Measurements from ENCODE around the gene TTLL11. TPM values are rescaled to one million over a fixed set of nuclear protein-coding genes. Genes with fewer than 3 reads are reported as not detected.

Gene TTLL11
- total and polyA plus RNA-seq, 2 experiments from 2014 or later, result 5.5 to 7.6 TPM

DNA sequence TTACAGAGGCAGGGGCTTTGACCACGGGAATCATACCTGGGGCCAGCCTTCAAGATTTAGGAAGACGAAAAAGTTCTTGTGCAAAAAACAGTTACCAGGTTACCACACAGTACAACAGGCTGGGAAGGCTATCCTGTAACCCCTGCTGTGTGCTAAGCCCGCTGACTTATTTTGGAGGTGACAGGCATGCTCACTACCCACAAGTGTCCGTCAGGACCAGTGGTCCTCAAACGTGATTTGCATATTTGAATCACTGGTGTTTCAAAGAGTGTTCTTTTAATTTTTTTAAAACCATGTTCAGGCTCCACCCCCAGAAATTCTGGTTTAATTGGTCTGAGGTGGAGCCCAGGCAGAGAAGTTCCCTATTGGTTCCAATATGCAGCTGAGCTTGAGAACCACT, 146.6 kb downstream of the TTLL11 start:
- Histone ChIP-seq H3K4me1 (ENCODE audit: insufficient read depth) (no peaks in the 10 kb centered on the region), H3K79me2 (no peaks in the 10 kb centered on the region), H3K9me2 (replicated peaks; ENCODE audit: insufficient read depth) (no peaks in the 10 kb centered on the region), H3K27ac (no peak overlapping the region), H3K27me3 (no peaks in the 10 kb centered on the region), H3K4me3 (no peak overlapping the region), H3K9me3 (ENCODE audit: low read depth) (no peaks in the 10 kb centered on the region), H3K36me3 (replicated peaks; ENCODE audit: insufficient read depth, low read depth) (no peaks in the 10 kb centered on the region), H4K20me1 (ENCODE audit: insufficient read depth, poor library complexity, severe bottlenecking) (no peaks in the 10 kb centered on the region), H2AFZ (no peak overlapping the region), H3K4me2 (no peak overlapping the region)
- WGBS (ENCODE audit: low lambda C conversion rate, missing lambda C conversion rate), result 77% methylated on average over 5 of the region's 5 CpGs
- TF ChIP-seq EZH2phosphoT487 (IDR thresholded peaks at IDR 0.05; ENCODE audit: low read depth, severe bottlenecking, unreplicated experiment) (no peak), EZH2 (IDR thresholded peaks at IDR 0.05; ENCODE audit: borderline replicate concordance) (no peak)
- TF ChIP-seq, protein P1, sequence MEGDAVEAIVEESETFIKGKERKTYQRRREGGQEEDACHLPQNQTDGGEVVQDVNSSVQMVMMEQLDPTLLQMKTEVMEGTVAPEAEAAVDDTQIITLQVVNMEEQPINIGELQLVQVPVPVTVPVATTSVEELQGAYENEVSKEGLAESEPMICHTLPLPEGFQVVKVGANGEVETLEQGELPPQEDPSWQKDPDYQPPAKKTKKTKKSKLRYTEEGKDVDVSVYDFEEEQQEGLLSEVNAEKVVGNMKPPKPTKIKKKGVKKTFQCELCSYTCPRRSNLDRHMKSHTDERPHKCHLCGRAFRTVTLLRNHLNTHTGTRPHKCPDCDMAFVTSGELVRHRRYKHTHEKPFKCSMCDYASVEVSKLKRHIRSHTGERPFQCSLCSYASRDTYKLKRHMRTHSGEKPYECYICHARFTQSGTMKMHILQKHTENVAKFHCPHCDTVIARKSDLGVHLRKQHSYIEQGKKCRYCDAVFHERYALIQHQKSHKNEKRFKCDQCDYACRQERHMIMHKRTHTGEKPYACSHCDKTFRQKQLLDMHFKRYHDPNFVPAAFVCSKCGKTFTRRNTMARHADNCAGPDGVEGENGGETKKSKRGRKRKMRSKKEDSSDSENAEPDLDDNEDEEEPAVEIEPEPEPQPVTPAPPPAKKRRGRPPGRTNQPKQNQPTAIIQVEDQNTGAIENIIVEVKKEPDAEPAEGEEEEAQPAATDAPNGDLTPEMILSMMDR (IDR thresholded peaks at IDR 0.05; ENCODE audit: poor library complexity), result no peak
- DNase-seq (ENCODE audit: low spot score), result no peak

GRCh38 chr9:121945849-121946248, 147.3 kb downstream of the TTLL11 start:
- H3K27me3 ChIP-seq, result no peaks in the 10 kb centered on the region
- no peak for DNase-seq (ENCODE audit: low spot score)
- no peaks in the 10 kb centered on the region for H3K9me2 ChIP-seq (replicated peaks; ENCODE audit: insufficient read depth)
- H2AFZ ChIP-seq, result no peak overlapping the region
- no peak overlapping the region for H3K4me3 ChIP-seq
- H4K20me1 ChIP-seq (ENCODE audit: insufficient read depth, poor library complexity, severe bottlenecking), result no peaks in the 10 kb centered on the region
- H3K36me3 ChIP-seq (replicated peaks; ENCODE audit: insufficient read depth, low read depth), result no peaks in the 10 kb centered on the region
- H3K4me2 ChIP-seq, result no peak overlapping the region
- no peaks in the 10 kb centered on the region for H3K9me3 ChIP-seq (ENCODE audit: low read depth)
- H3K27ac ChIP-seq, result no peak overlapping the region
- H3K79me2 ChIP-seq, result no peaks in the 10 kb centered on the region
- TF ChIP-seq, protein P1 (IDR thresholded peaks at IDR 0.05; ENCODE audit: poor library complexity), result no peak
- TF ChIP-seq EZH2phosphoT487 (IDR thresholded peaks at IDR 0.05; ENCODE audit: low read depth, severe bottlenecking, unreplicated experiment), result no peak
- no peak for TF ChIP-seq EZH2 (IDR thresholded peaks at IDR 0.05; ENCODE audit: borderline replicate concordance)
- H3K4me1 ChIP-seq (ENCODE audit: insufficient read depth), result no peaks in the 10 kb centered on the region
- 88% methylated on average over 4 of the region's 4 CpGs for WGBS (ENCODE audit: low lambda C conversion rate, missing lambda C conversion rate)

DNA sequence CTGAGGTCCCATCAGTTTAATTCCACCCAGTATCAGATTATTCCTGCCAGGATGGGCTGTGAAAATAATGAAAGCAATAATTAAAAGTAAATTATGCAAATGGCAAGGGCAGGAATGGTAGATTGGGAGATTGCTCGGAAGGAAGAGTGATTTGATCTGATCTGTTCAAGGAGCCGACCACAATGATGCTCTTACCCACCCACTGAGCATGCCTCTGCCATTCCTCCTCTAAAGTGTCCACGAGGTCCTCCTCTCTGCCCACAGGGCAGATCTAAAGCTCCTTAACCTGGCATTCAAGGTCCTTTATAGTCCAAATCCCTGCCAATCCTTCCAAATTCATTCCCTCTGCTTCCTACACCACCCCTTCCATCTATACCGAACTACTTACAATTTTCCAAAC, 147.8 kb downstream of the TTLL11 start:
- H3K9me2 ChIP-seq (replicated peaks; ENCODE audit: insufficient read depth), result no peaks in the 10 kb centered on the region
- no peaks in the 10 kb centered on the region for H3K9me3 ChIP-seq (ENCODE audit: low read depth)
- no peak overlapping the region for H3K4me3 ChIP-seq
- H3K4me2 ChIP-seq, result no peak overlapping the region
- H3K4me1 ChIP-seq (ENCODE audit: insufficient read depth), result no peaks in the 10 kb centered on the region
- no peaks in the 10 kb centered on the region for H3K27me3 ChIP-seq
- no peak for TF ChIP-seq EZH2phosphoT487 (IDR thresholded peaks at IDR 0.05; ENCODE audit: low read depth, severe bottlenecking, unreplicated experiment)
- TF ChIP-seq, protein P1 (IDR thresholded peaks at IDR 0.05; ENCODE audit: poor library complexity), result no peak
- no peak for TF ChIP-seq EZH2 (IDR thresholded peaks at IDR 0.05; ENCODE audit: borderline replicate concordance)
- H3K36me3 ChIP-seq (replicated peaks; ENCODE audit: insufficient read depth, low read depth), result no peaks in the 10 kb centered on the region
- 86% methylated on average over 4 of the region's 4 CpGs for WGBS (ENCODE audit: low lambda C conversion rate, missing lambda C conversion rate)
- H2AFZ ChIP-seq, result no peak overlapping the region
- no peaks in the 10 kb centered on the region for H4K20me1 ChIP-seq (ENCODE audit: insufficient read depth, poor library complexity, severe bottlenecking)
- no peak for DNase-seq (ENCODE audit: low spot score)
- no peaks in the 10 kb centered on the region for H3K79me2 ChIP-seq
- H3K27ac ChIP-seq, result no peak overlapping the region

DNA sequence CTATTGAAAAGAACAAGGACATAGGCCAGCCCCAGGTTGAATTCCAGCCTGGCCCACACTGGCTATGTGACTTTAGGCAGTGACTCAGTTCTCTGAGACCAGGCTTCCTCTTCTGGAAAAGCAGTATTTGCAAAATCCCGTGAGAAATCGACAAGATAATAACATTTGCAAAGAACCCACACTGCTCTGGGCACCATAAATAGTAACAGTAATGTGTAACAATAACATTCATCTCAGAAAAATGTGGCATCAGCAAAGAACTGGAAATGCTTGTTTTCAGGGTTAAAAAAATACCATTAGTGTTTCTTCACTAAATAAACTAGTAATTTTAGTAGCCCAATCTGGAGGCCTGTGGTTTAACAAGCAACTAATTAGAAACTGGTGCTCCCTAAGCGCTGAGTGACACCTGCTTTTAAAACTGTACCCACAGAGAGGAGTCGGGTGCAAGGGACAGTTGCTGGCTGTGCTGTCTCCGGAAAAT, 148.4 kb downstream of the TTLL11 start:
- DNase-seq (ENCODE audit: low spot score), result no peak
- Histone ChIP-seq H3K79me2 (no peaks in the 10 kb centered on the region), H3K27ac (no peak overlapping the region), H3K9me2 (replicated peaks; ENCODE audit: insufficient read depth) (no peaks in the 10 kb centered on the region), H3K4me3 (no peak overlapping the region), H3K27me3 (no peaks in the 10 kb centered on the region), H2AFZ (no peak overlapping the region), H3K4me1 (ENCODE audit: insufficient read depth) (no peaks in the 10 kb centered on the region), H3K9me3 (ENCODE audit: low read depth) (no peaks in the 10 kb centered on the region), H3K36me3 (replicated peaks; ENCODE audit: insufficient read depth, low read depth) (no peaks in the 10 kb centered on the region), H4K20me1 (ENCODE audit: insufficient read depth, poor library complexity, severe bottlenecking) (no peaks in the 10 kb centered on the region), H3K4me2 (no peak overlapping the region)
- TF ChIP-seq EZH2phosphoT487 (IDR thresholded peaks at IDR 0.05; ENCODE audit: low read depth, severe bottlenecking, unreplicated experiment) (no peak), EZH2 (IDR thresholded peaks at IDR 0.05; ENCODE audit: borderline replicate concordance) (no peak)
- TF ChIP-seq, protein P1 (IDR thresholded peaks at IDR 0.05; ENCODE audit: poor library complexity), result no peak
- WGBS (ENCODE audit: low lambda C conversion rate, missing lambda C conversion rate), result 73% methylated on average over 5 of the region's 5 CpGs

Measured in hepatocyte (in vitro differentiated cells).